Gastrocnemius medialis (tissue), 4 donors: ENCODE results near the gene TNIK.

Experiments
- POLR2A ChIP-seq, 2 donors: fragments of 450-650 bp; IDR thresholded peaks; one replicate each; pipeline ENCODE4 v1.6.1; 2017; ENCODE audit warnings: antibody characterized with exemption in 2 of 2, mild to moderate bottlenecking in 2 of 2, moderate library complexity in 2 of 2
- TF ChIP-seq, protein P1 (sequence below), 5 experiments: fragments of 450-650 bp in 3 of 5; fragments of 200-600 bp in 2 of 5; sonication (generic) in 2 of 5; IDR thresholded peaks in 4 of 5; conservative IDR thresholded peaks in 1 of 5; 1 replicate in 4 of 5; 2 replicates in 1 of 5; pipeline ENCODE4 v1.5.1; 2016 to 2019; ENCODE audit warnings: antibody characterized with exemption in 5 of 5, mild to moderate bottlenecking in 3 of 5, moderate library complexity in 3 of 5

DNA sequence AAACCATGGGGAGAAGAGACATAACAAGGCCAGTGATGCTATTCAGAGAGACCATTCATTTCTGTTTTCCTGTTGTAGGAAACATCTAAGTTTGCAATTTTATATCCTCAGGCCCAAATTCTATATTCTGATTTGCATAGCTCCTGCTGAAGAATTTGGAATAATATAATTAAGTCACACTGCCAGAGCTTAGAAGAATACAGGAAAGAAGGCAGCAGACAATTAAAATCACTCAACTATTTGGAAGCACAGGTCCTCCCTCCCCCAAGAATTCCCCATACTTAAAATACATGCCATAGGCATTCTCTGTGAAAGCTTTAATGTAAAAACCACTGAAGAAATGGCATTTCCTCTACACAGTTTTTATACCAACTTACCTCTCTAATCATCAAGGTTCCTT is 366.7 kb downstream of the TNIK start:
- TF ChIP-seq, protein P1, sequence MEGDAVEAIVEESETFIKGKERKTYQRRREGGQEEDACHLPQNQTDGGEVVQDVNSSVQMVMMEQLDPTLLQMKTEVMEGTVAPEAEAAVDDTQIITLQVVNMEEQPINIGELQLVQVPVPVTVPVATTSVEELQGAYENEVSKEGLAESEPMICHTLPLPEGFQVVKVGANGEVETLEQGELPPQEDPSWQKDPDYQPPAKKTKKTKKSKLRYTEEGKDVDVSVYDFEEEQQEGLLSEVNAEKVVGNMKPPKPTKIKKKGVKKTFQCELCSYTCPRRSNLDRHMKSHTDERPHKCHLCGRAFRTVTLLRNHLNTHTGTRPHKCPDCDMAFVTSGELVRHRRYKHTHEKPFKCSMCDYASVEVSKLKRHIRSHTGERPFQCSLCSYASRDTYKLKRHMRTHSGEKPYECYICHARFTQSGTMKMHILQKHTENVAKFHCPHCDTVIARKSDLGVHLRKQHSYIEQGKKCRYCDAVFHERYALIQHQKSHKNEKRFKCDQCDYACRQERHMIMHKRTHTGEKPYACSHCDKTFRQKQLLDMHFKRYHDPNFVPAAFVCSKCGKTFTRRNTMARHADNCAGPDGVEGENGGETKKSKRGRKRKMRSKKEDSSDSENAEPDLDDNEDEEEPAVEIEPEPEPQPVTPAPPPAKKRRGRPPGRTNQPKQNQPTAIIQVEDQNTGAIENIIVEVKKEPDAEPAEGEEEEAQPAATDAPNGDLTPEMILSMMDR (IDR thresholded peaks at IDR 0.05 in 4 of 5, conservative IDR thresholded peaks at IDR 0.05 in 1 of 5): no peak
- no peak for TF ChIP-seq POLR2A (IDR thresholded peaks at IDR 0.05)
